Measurements from ENCODE around the gene SLC6A19. TPM values are rescaled to one million over a fixed set of nuclear protein-coding genes. Genes with fewer than 3 reads are reported as not detected.
"Not testable (repeated sequence)": the region's sequence is repeated elsewhere in the genome, so short reads cannot be mapped to it uniquely, and the experiment has no call there.

SLC6A19 gene
- total and polyA plus RNA-seq, 2 experiments from 2014 or later, result 0.09 to 0.32 TPM

GRCh38 chr5:1225081-1225480, 23.7 kb downstream of the SLC6A19 start, which contains the start of gene SLC6A18:
Gene SLC6A18 (plus strand): TSS chr5:1225381. CDS start chr5:1225478, 97 bp downstream.
- TF ChIP-seq CTCF (IDR thresholded peaks at IDR 0.05; ENCODE audit: low read depth, low read length), result no peak
- no peak for DNase-seq (ENCODE audit: low read depth in 1 of 2, low spot score in 1 of 2)
- Histone ChIP-seq H3K4me1 (ENCODE audit: low read depth) (no peaks in the 10 kb centered on the region), H3K9me3 (ENCODE audit: low read depth) (no peaks in the 10 kb centered on the region), H3K36me3 (no peaks in the 10 kb centered on the region), H3K27ac (no peak within 1 kb of the TSS), H3K4me3 (no peak within 1 kb of the TSS), H3K27me3 (no peaks in the 10 kb centered on the region)

DNA sequence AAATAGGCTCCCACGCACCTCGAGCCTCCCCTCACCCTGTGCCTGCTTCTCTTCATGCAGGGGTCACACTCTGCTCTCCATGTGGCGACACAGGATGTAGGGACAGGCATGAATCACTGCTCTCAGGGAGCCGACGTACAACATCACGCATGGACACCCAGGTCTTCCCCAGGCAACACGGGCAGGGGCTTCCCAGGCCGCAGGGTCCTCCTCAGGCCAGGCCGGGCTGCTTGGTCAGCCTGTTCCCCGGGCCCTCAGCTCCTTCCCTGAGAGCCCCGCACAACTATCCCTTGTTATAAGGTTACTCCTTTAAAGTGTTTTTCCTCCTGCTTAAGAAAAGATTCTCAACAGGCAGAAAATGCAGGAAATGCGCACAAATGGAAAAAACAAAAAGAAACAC, 24.8 kb downstream of the SLC6A19 start:
- TF ChIP-seq CTCF (IDR thresholded peaks at IDR 0.05; ENCODE audit: low read depth, low read length), result no peak
- no peak overlapping the region for H3K27ac ChIP-seq
- H3K9me3 ChIP-seq (ENCODE audit: low read depth), result no peaks in the 10 kb centered on the region
- no peaks in the 10 kb centered on the region for H3K27me3 ChIP-seq
- no peaks in the 10 kb centered on the region for H3K36me3 ChIP-seq
- H3K4me3 ChIP-seq, result no peak overlapping the region
- no peaks in the 10 kb centered on the region for H3K4me1 ChIP-seq (ENCODE audit: low read depth)
- no peak for DNase-seq (ENCODE audit: low read depth in 1 of 2, low spot score in 1 of 2)

DNA sequence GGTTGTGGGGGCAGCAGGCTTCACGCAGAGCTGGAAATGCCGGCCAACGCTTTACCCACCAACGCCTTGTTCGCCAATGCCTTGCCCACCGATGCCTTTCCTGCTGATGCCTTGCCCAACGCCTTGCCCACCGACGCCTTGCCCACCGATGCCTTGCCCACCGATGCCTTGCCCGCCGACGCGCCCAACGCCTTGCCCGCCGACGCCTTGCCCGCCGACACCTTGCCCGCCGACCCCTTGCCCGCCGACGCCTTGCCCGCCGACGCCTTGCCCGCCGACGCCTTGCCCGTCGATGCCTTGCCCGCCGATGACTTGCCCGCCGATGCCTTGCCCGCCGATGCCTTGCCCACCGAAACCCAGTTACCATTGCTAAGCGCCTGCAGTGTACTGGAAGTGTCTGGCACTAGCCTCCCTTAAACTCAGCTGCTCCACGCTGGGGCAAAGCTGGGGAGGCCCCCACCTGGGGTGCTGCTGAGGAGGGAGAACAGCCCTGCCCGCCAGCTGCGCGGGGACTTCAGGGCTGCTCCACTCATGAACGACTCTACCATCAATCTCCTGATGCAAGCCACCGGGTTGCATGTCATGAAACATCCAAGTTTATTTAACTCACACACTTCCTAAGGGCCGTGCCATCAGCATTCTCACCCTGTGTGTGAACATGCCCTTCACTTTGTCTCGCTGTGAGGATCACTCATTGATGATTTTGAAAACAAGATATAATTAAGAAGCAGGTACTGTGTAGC, 25.6 kb downstream of the SLC6A19 start:
- TF ChIP-seq CTCF (IDR thresholded peaks at IDR 0.05; ENCODE audit: low read depth, low read length), result no peak
- Histone ChIP-seq H3K4me1 (ENCODE audit: low read depth) (no peaks in the 10 kb centered on the region), H3K27me3 (no peaks in the 10 kb centered on the region), H3K9me3 (ENCODE audit: low read depth) (no peaks in the 10 kb centered on the region), H3K27ac (no peak overlapping the region), H3K4me3 (no peak overlapping the region), H3K36me3 (no peaks in the 10 kb centered on the region)
- DNase-seq (ENCODE audit: low read depth in 1 of 2, low spot score in 1 of 2), result no peak

DNA sequence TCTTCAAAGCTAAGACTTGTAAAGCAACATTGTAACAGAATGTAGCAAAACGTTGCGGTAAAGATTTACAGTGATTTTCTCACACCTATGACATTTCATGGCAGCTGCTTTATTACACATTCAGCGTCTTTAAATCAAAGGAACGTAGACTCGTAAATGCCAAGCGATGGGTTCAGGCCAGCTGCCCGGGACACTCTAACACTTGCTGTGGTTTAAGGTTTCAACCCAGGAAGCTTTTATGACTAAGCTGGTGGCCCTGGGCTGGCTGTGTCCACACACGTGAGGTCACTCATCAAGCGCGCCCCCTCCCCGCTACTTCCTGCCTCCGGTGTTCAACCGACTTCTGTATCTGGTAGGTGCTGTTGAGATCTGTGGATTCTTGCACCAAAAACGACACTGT, 26.3 kb downstream of the SLC6A19 start:
- H3K27me3 ChIP-seq, result no peaks in the 10 kb centered on the region
- DNase-seq (ENCODE audit: low read depth in 1 of 2, low spot score in 1 of 2), result no peak
- no peak for TF ChIP-seq CTCF (IDR thresholded peaks at IDR 0.05; ENCODE audit: low read depth, low read length)
- no peak overlapping the region for H3K4me3 ChIP-seq
- no peaks in the 10 kb centered on the region for H3K4me1 ChIP-seq (ENCODE audit: low read depth)
- no peaks in the 10 kb centered on the region for H3K36me3 ChIP-seq
- no peak overlapping the region for H3K27ac ChIP-seq
- H3K9me3 ChIP-seq (ENCODE audit: low read depth), result no peaks in the 10 kb centered on the region

DNA sequence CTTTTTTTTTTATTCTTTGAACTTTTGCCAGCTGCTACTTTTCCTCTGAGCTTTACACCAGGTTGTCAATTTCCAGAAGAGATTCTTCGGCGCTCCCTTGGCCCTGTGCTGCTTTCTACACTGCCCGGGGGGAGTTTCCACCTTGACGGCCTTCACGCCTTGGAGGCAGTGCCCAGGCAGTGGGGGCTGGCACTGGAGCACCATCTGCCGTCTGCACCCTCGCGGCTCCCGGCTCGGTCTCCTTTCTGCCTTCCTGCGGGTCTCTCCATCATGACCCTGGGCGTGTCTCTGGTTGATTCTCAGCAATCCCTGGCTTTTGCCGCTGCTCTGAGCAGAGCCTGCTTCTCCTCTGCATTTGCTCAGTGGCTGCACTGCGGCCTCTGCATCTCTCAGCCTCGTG, 26.7 kb downstream of the SLC6A19 start:
- no peak overlapping the region for H3K4me3 ChIP-seq
- H3K4me1 ChIP-seq (ENCODE audit: low read depth), result no peaks in the 10 kb centered on the region
- no peaks in the 10 kb centered on the region for H3K9me3 ChIP-seq (ENCODE audit: low read depth)
- no peak for DNase-seq (ENCODE audit: low read depth in 1 of 2, low spot score in 1 of 2)
- H3K36me3 ChIP-seq, result no peaks in the 10 kb centered on the region
- H3K27me3 ChIP-seq, result no peaks in the 10 kb centered on the region
- TF ChIP-seq CTCF (IDR thresholded peaks at IDR 0.05; ENCODE audit: low read depth, low read length), result no peak
- no peak overlapping the region for H3K27ac ChIP-seq

DNA sequence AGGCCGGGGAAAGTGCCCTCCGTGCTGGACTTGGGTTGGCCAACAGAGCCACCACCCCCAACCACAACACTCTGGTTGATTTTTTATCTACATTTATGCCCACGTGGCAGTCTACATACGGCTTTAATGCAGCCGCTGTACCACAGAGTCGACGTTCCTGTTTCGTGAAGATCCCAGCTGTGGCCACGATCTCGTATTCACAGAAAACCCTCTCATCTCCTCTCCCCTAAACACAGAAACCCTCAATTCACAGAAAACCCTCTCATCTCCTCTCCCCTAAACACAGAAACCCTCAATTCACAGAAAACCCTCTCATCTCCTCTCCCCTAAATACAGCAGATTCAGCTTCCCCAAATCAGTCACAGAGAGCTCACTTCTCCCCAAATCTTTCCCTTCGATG, 27.6 kb downstream of the SLC6A19 start:
- DNase-seq (ENCODE audit: low read depth in 1 of 2, low spot score in 1 of 2); H3K36me3 ChIP-seq; H3K27ac ChIP-seq; H3K27me3 ChIP-seq; H3K4me1 ChIP-seq (ENCODE audit: low read depth); H3K9me3 ChIP-seq (ENCODE audit: low read depth); H3K4me3 ChIP-seq: not testable (repeated sequence)

Data from cardiac muscle cell (in vitro differentiated cells and primary cell).